Measurements from ENCODE around the gene RALGAPA1.
"Not testable (repeated sequence)": the region's sequence is repeated elsewhere in the genome, so short reads cannot be mapped to it uniquely, and the experiment has no call there.

RALGAPA1 gene

GRCh38 chr14:35699791-35700444 lies 109.2 kb downstream of the RALGAPA1 start:
- no peak for DNase-seq (ENCODE audit: low read depth in 2 of 2)

GRCh38 chr14:35696575-35696974 lies 112.5 kb downstream of the RALGAPA1 start:
- no peak for DNase-seq (ENCODE audit: low read depth in 2 of 2)

GRCh38 chr14:35696119-35696518 lies 113.0 kb downstream of the RALGAPA1 start:
- DNase-seq (ENCODE audit: low read depth in 2 of 2) = no peak

- DNase-seq (ENCODE audit: low read depth in 2 of 2) = no peak
These were observed 113.4 kb downstream of the RALGAPA1 start for GRCh38 chr14:35695647-35696046.

GRCh38 chr14:35695072-35695471 lies 114.0 kb downstream of the RALGAPA1 start:
- DNase-seq (ENCODE audit: low read depth in 2 of 2) = no peak

- no peak for DNase-seq (ENCODE audit: low read depth in 2 of 2)
These were observed 120.1 kb downstream of the RALGAPA1 start for GRCh38 chr14:35689000-35689460.

GRCh38 chr14:35688126-35688826 lies 120.8 kb downstream of the RALGAPA1 start:
- no peak for DNase-seq (ENCODE audit: low read depth in 2 of 2)

- DNase-seq (ENCODE audit: low read depth in 2 of 2) = no peak
These were observed 121.7 kb downstream of the RALGAPA1 start for GRCh38 chr14:35687335-35687939.

- DNase-seq (ENCODE audit: low read depth in 2 of 2) = not testable (repeated sequence)
These were observed 125.4 kb downstream of the RALGAPA1 start for GRCh38 chr14:35683688-35684087.

- no peak for DNase-seq (ENCODE audit: low read depth in 2 of 2)
These were observed 126.3 kb downstream of the RALGAPA1 start for GRCh38 chr14:35682802-35683201.

- DNase-seq (ENCODE audit: low read depth in 2 of 2) = no peak
These were observed 130.6 kb downstream of the RALGAPA1 start for GRCh38 chr14:35678403-35679028.

GRCh38 chr14:35669782-35670181 lies 139.3 kb downstream of the RALGAPA1 start:
- DNase-seq (ENCODE audit: low read depth in 2 of 2) = no peak

GRCh38 chr14:35666429-35667043 lies 142.6 kb downstream of the RALGAPA1 start:
- no peak for DNase-seq (ENCODE audit: low read depth in 2 of 2)

- DNase-seq (ENCODE audit: low read depth in 2 of 2) = no peak
These were observed 147.2 kb downstream of the RALGAPA1 start for GRCh38 chr14:35661875-35662274.

- DNase-seq (ENCODE audit: low read depth in 2 of 2) = no peak
These were observed 156.1 kb downstream of the RALGAPA1 start for GRCh38 chr14:35653045-35653444.

GRCh38 chr14:35643513-35643912 lies 165.6 kb downstream of the RALGAPA1 start:
- DNase-seq (ENCODE audit: low read depth in 2 of 2) = no peak

- no peak for DNase-seq (ENCODE audit: low read depth in 2 of 2)
These were observed 171.2 kb downstream of the RALGAPA1 start for GRCh38 chr14:35637851-35638250.

- DNase-seq (ENCODE audit: low read depth in 2 of 2) = no peak
These were observed 171.8 kb downstream of the RALGAPA1 start for GRCh38 chr14:35637269-35637668.

GRCh38 chr14:35632676-35633075 lies 176.4 kb downstream of the RALGAPA1 start:
- DNase-seq (ENCODE audit: low read depth in 2 of 2) = no peak

- no peak for DNase-seq (ENCODE audit: low read depth in 2 of 2)
These were observed 176.8 kb downstream of the RALGAPA1 start for GRCh38 chr14:35632271-35632670.

- no peak for DNase-seq (ENCODE audit: low read depth in 2 of 2)
These were observed 177.9 kb downstream of the RALGAPA1 start for GRCh38 chr14:35631071-35631805.
